GM12878 (cell line): ENCODE data around the gene ATG14. TPM values are rescaled to one million over a fixed set of nuclear protein-coding genes. Genes with fewer than 3 reads are reported as not detected.

Source experiments
- ASH2L ChIP-seq: fragments of 300-600, 200-600 bp; sonication (generic); IDR thresholded peaks from 2 replicates; pipeline ENCODE4 v1.6.1; 2017; ENCODE audit warnings: low read depth, mild to moderate bottlenecking, borderline replicate concordance
- BHLHE40 ChIP-seq, 2 experiments: fragments of 450-650 bp in 1 of 2; IDR thresholded peaks; 2 replicates each; pipeline ENCODE4 v1.6.1; 2011 to 2017; ENCODE audit warnings: low read depth in 2 of 2, borderline replicate concordance in 1 of 2, improper control_type of control experiment in 1 of 2, low read length in 1 of 2, mild to moderate bottlenecking in 1 of 2
- CEBPB ChIP-seq, 2 experiments: fragments of 150-350 bp in 1 of 2; IDR thresholded peaks; 2 replicates each; pipeline ENCODE4 v1.6.1; 2012 to 2014; ENCODE audit warnings: low read depth in 2 of 2, low read length in 2 of 2, borderline replicate concordance in 1 of 2, inconsistent platforms in 1 of 2
- CHD2 ChIP-seq: IDR thresholded peaks from 2 replicates; pipeline ENCODE4 v1.6.1; 2011; ENCODE audit warnings: low read depth, low read length, improper control_type of control experiment, borderline replicate concordance
- CHD4 ChIP-seq: fragments of 200-600 bp; sonication (generic); IDR thresholded peaks from 2 replicates; pipeline ENCODE4 v1.6.1; 2016; ENCODE audit warnings: mild to moderate bottlenecking
- CREB1 ChIP-seq: IDR thresholded peaks from 2 replicates; pipeline ENCODE4 v1.6.1; 2012; ENCODE audit warnings: low read depth, mild to moderate bottlenecking, inconsistent platforms
- MEF2B ChIP-seq: fragments of 450-650 bp; IDR thresholded peaks from 2 replicates; pipeline ENCODE4 v1.6.1; 2018; ENCODE audit warnings: mild to moderate bottlenecking, moderate library complexity; ENCODE audit not compliant: partially characterized antibody, poor library complexity, severe bottlenecking
- POLR2A ChIP-seq: IDR thresholded peaks from 2 replicates; pipeline ENCODE4 v1.6.1; 2011; ENCODE audit warnings: low read depth, mild to moderate bottlenecking, low read length
- POU2F2 ChIP-seq: IDR thresholded peaks from 3 replicates; pipeline ENCODE4 v1.6.1; 2011; ENCODE audit warnings: low read depth, mild to moderate bottlenecking, low read length, borderline replicate concordance
- RB1 ChIP-seq: fragments of 450-650 bp; formaldehyde crosslinking; IDR thresholded peaks from 2 replicates; pipeline ENCODE4 v1.6.1; 2017; ENCODE audit warnings: mild to moderate bottlenecking, borderline replicate concordance
- RFX5 ChIP-seq: IDR thresholded peaks from 2 replicates; pipeline ENCODE4 v1.6.1; 2011; ENCODE audit warnings: low read depth, low read length, improper control_type of control experiment
- SIX5 ChIP-seq: IDR thresholded peaks from 2 replicates; pipeline ENCODE4 v1.6.1; 2011; ENCODE audit warnings: mild to moderate bottlenecking, low read depth, low read length, moderate library complexity; ENCODE audit not compliant: severe bottlenecking
- SPI1 ChIP-seq: IDR thresholded peaks from 2 replicates; pipeline ENCODE4 v1.6.1; 2011; ENCODE audit warnings: low read depth, mild to moderate bottlenecking, low read length, moderate library complexity, borderline replicate concordance; ENCODE audit not compliant: insufficient read depth
- TBL1XR1 ChIP-seq: IDR thresholded peaks from 2 replicates; pipeline ENCODE4 v1.6.1; 2012; ENCODE audit warnings: low read depth, low read length, improper control_type of control experiment
- YY1 ChIP-seq: IDR thresholded peaks from 2 replicates; pipeline ENCODE4 v1.6.1; 2011; ENCODE audit warnings: low read depth, mild to moderate bottlenecking, low read length
- ZSCAN29 ChIP-seq: fragments of 450-650 bp; IDR thresholded peaks from 2 replicates; pipeline ENCODE4 v1.6.1; 2017; ENCODE audit warnings: mild to moderate bottlenecking, moderate library complexity
- polyA plus RNA-seq, 11 experiments: library from polyadenylated mRNA; depleted of rRNA in 4 of 11; unstranded in 6 of 11; stranded (reverse) in 5 of 11; fragments of >200 nt; fragmentation: Nextera tagmentation in 4 of 11; fragmentation: Illumina TruSeq in 1 of 11; extraction: Ambion mirVana in 4 of 11; extraction: Trizol in 1 of 11; gene quantifications; 1 replicate in 1 of 11; 2 replicates in 10 of 11; pipeline versions ENCODE4 v1.2.1 to v1.2.3, GENCODE V29; 2011 to 2016; ENCODE audit warnings: inconsistent platforms in 2 of 11, missing spikeins in 2 of 11, low read depth in 1 of 11
- total RNA-seq, 4 experiments: library from RNA; depleted of rRNA in 3 of 4; stranded (reverse); fragments of >200 nt in 3 of 4; fragmentation: Illumina TruSeq in 1 of 4; extraction: Trizol in 1 of 4; gene quantifications; 2 replicates each; pipeline versions ENCODE4 v1.2.1 to v1.2.3, GENCODE V29; 2013 to 2021
- TF ChIP-seq, protein P1 (sequence below): fragments of 450-650 bp; IDR thresholded peaks from 2 replicates; pipeline ENCODE4 v1.6.1; 2018; ENCODE audit warnings: mild to moderate bottlenecking, low read depth, moderate library complexity; ENCODE audit not compliant: partially characterized antibody
- TF ChIP-seq, protein P2 (sequence below): fragments of 450-650 bp; IDR thresholded peaks from 2 replicates; pipeline ENCODE4 v1.6.1; 2018; ENCODE audit warnings: borderline replicate concordance, mild to moderate bottlenecking; ENCODE audit not compliant: partially characterized antibody
- TF ChIP-seq, protein P3 (sequence below): IDR thresholded peaks from 2 replicates; pipeline ENCODE4 v1.6.1; 2011; ENCODE audit warnings: mild to moderate bottlenecking, low read depth, low read length, moderate library complexity; ENCODE audit not compliant: insufficient replicate concordance
- TF ChIP-seq, protein P4 (sequence below): fragments of 450-650 bp; IDR thresholded peaks from 2 replicates; pipeline ENCODE4 v1.6.1; 2016; ENCODE audit warnings: mild to moderate bottlenecking

The ATG14 gene
- total and polyA plus RNA-seq, 10 of the 15 experiments (the other 5 are each of a cell fraction or from before 2014, with no cell fraction given): 1.1 to 6.4 (median 5.0) TPM

DNA sequence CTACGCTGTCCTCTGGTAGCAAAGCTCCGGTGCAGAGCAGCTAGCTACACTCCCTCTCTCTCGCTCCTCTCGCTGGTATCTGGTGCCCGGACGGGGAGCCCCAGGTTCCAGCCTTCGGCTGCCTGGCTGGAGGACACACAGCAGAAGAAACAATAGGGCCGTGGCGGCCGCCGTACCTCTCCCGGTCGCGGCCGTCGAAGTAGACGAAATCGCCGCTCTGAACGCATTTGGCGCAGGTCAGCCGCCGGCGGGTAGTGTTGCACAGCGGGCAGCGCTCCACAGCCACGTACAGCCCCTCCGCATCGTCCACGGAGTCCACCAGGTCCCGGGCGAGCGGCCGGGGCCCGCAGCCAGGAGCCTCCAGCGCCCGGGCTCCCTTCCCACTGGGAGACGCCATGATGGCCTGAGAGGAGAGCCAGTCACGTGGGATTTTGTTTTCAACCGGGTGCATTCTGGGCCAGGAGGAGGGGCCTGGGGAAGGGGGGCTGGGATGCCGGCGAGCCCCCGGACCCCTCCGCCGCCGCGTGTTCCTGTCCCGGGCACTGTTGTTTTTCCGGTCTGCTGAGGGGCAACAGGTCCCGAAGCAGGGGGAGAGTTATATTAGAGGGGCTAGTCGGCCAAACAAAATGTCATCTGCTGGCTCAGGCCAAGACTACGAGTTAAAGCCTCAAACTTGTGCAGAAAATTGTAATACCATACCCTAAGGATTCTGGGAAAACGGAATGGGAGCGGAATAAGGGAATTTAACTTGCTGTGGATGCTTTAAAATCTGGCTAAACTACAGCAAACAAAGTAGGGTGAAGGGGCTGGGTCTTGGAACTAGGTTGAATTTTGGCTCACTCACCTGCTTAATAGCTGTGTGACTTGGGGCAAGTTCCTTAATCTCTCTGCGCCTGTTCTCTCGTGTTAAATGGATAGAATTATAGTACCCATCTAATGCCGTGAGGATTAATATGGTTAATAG lies at the start of gene ATG14 (continued):
- TF ChIP-seq SPI1: no peak
- TF ChIP-seq POLR2A: peak; percentile 89
- TF ChIP-seq ASH2L: no peak
- 0 out of 2 replicates have a peak, but pooled peaks have one; percentile 32 for TF ChIP-seq TBL1XR1
- no peak for TF ChIP-seq RFX5
- TF ChIP-seq, protein P1, sequence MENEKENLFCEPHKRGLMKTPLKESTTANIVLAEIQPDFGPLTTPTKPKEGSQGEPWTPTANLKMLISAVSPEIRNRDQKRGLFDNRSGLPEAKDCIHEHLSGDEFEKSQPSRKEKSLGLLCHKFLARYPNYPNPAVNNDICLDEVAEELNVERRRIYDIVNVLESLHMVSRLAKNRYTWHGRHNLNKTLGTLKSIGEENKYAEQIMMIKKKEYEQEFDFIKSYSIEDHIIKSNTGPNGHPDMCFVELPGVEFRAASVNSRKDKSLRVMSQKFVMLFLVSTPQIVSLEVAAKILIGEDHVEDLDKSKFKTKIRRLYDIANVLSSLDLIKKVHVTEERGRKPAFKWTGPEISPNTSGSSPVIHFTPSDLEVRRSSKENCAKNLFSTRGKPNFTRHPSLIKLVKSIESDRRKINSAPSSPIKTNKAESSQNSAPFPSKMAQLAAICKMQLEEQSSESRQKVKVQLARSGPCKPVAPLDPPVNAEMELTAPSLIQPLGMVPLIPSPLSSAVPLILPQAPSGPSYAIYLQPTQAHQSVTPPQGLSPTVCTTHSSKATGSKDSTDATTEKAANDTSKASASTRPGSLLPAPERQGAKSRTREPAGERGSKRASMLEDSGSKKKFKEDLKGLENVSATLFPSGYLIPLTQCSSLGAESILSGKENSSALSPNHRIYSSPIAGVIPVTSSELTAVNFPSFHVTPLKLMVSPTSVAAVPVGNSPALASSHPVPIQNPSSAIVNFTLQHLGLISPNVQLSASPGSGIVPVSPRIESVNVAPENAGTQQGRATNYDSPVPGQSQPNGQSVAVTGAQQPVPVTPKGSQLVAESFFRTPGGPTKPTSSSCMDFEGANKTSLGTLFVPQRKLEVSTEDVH: no peak
- TF ChIP-seq, protein P2, sequence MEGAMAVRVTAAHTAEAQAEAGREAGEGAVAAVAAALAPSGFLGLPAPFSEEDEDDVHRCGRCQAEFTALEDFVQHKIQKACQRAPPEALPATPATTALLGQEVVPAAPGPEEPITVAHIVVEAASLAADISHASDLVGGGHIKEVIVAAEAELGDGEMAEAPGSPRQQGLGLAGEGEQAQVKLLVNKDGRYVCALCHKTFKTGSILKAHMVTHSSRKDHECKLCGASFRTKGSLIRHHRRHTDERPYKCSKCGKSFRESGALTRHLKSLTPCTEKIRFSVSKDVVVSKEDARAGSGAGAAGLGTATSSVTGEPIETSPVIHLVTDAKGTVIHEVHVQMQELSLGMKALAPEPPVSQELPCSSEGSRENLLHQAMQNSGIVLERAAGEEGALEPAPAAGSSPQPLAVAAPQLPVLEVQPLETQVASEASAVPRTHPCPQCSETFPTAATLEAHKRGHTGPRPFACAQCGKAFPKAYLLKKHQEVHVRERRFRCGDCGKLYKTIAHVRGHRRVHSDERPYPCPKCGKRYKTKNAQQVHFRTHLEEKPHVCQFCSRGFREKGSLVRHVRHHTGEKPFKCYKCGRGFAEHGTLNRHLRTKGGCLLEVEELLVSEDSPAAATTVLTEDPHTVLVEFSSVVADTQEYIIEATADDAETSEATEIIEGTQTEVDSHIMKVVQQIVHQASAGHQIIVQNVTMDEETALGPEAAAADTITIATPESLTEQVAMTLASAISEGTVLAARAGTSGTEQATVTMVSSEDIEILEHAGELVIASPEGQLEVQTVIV: no peak
- TF ChIP-seq YY1: peak; percentile 99
- TF ChIP-seq, protein P3, sequence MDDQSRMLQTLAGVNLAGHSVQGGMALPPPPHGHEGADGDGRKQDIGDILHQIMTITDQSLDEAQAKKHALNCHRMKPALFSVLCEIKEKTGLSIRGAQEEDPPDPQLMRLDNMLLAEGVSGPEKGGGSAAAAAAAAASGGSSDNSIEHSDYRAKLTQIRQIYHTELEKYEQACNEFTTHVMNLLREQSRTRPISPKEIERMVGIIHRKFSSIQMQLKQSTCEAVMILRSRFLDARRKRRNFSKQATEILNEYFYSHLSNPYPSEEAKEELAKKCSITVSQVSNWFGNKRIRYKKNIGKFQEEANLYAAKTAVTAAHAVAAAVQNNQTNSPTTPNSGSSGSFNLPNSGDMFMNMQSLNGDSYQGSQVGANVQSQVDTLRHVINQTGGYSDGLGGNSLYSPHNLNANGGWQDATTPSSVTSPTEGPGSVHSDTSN: no peak
- no peak for TF ChIP-seq CHD4
- TF ChIP-seq RB1: no peak
- TF ChIP-seq CREB1: 0 out of 2 replicates have a peak, but pooled peaks have one; percentile 59
- TF ChIP-seq CEBPB (IDR thresholded peaks at IDR 0.05; ENCODE audit: borderline replicate concordance in 1 of 2, low read depth in 2 of 2, low read length in 2 of 2): no peak
- TF ChIP-seq CHD2: peak; percentile 71; the same call in 1 of the 2 replicates
- peak; percentile 43 for TF ChIP-seq MEF2B
- peak; percentile 60 for TF ChIP-seq SIX5
- peak; percentile 40 to 42; a peak in 1 of 4 replicates for TF ChIP-seq BHLHE40 (IDR thresholded peaks at IDR 0.05; ENCODE audit: borderline replicate concordance in 1 of 2, low read depth in 2 of 2, low read length in 1 of 2)
- no peak for TF ChIP-seq ZSCAN29
- TF ChIP-seq, protein P4, sequence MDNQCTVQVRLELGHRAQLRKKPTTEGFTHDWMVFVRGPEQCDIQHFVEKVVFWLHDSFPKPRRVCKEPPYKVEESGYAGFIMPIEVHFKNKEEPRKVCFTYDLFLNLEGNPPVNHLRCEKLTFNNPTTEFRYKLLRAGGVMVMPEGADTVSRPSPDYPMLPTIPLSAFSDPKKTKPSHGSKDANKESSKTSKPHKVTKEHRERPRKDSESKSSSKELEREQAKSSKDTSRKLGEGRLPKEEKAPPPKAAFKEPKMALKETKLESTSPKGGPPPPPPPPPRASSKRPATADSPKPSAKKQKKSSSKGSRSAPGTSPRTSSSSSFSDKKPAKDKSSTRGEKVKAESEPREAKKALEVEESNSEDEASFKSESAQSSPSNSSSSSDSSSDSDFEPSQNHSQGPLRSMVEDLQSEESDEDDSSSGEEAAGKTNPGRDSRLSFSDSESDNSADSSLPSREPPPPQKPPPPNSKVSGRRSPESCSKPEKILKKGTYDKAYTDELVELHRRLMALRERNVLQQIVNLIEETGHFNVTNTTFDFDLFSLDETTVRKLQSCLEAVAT: 0 out of 2 replicates have a peak, but pooled peaks have one; percentile 37
- TF ChIP-seq POU2F2: peak; percentile 68; the same call in 2 of the 3 replicates
